Occipital lobe (tissue), 2 donors: ENCODE results near the gene DEK. TPM values are rescaled to one million over a fixed set of nuclear protein-coding genes. Genes with fewer than 3 reads are reported as not detected.

Source experiments
- DNase-seq: peaks from one replicate; lab custom pipeline; 2025; lab: John Stamatoyannopoulos, UW
- total RNA-seq: library from RNA; depleted of rRNA; stranded (reverse); fragments of >200 nt; gene quantifications from one replicate; pipeline ENCODE4 v1.2.3, GENCODE V29; 2014

The DEK gene
- total RNA-seq, 1 donor from 2014 or later, result 127 TPM

- DNase-seq, result no peak
These were observed 1.6 kb upstream of the DEK start for GRCh38 chr6:18265787-18266522.

- no peak for DNase-seq
These were observed 620 bp upstream of the DEK start for GRCh38 chr6:18264923-18265377.

GRCh38 chr6:18263418-18264218, 712 bp downstream of the DEK start:
- peak; percentile 53 for DNase-seq

- no peak for DNase-seq
These were observed 1.5 kb downstream of the DEK start for GRCh38 chr6:18262702-18263417.

- DNase-seq, result no peak
These were observed 2.5 kb downstream of the DEK start for GRCh38 chr6:18261877-18262276.

- DNase-seq, result no peak
These were observed 3.8 kb downstream of the DEK start for GRCh38 chr6:18260448-18261106.

GRCh38 chr6:18259675-18260447, 4.5 kb downstream of the DEK start:
- DNase-seq, result no peak

GRCh38 chr6:18254793-18255192, 9.5 kb downstream of the DEK start:
- DNase-seq, result no peak

- no peak for DNase-seq
These were observed 10.7 kb downstream of the DEK start for GRCh38 chr6:18253635-18254034.

GRCh38 chr6:18249271-18249670, 15.1 kb downstream of the DEK start:
- DNase-seq, result no peak

- DNase-seq, result no peak
These were observed 15.6 kb downstream of the DEK start for GRCh38 chr6:18248698-18249097.

GRCh38 chr6:18247002-18247401, 17.3 kb downstream of the DEK start:
- DNase-seq, result no peak

GRCh38 chr6:18246205-18246604, 18.1 kb downstream of the DEK start:
- no peak for DNase-seq

GRCh38 chr6:18245642-18246041, 18.7 kb downstream of the DEK start:
- no peak for DNase-seq

- no peak for DNase-seq
These were observed 19.3 kb downstream of the DEK start for GRCh38 chr6:18245079-18245478.

- DNase-seq, result no peak
These were observed 20.1 kb downstream of the DEK start for GRCh38 chr6:18244251-18244650.

- no peak for DNase-seq
These were observed 20.9 kb downstream of the DEK start for GRCh38 chr6:18243302-18243893.

- no peak for DNase-seq
These were observed 22.1 kb downstream of the DEK start for GRCh38 chr6:18242062-18242851.

GRCh38 chr6:18241208-18242038, 22.9 kb downstream of the DEK start:
- DNase-seq, result no peak
